Endothelial cell of umbilical vein (primary cell): ENCODE data around the gene RABEPK. TPM values are rescaled to one million over a fixed set of nuclear protein-coding genes. Genes with fewer than 3 reads are reported as not detected.
"Not testable (repeated sequence)": the region's sequence is repeated elsewhere in the genome, so short reads cannot be mapped to it uniquely, and the experiment has no call there.

Experiments used
- BruUV-seq: library from RNA; stranded (reverse); fragments of 400-500 nt; replicated peaks from 2 replicates; lab custom pipeline; 2021; lab: Mats Ljungman, UMichigan
- CTCF ChIA-PET: fragments of 300-600, 350-600 bp; sonication (Branson Sonifier 250); formaldehyde crosslinking; loops from one replicate; lab custom pipeline; 2021; ENCODE audit warnings: antibody characterized with exemption, inconsistent platforms; lab: Charles Lee
- POLR2A ChIA-PET: fragments of 300-600, 350-600 bp; sonication (Branson Sonifier 250); formaldehyde crosslinking; loops from one replicate; lab custom pipeline; 2021; ENCODE audit warnings: antibody characterized with exemption, inconsistent platforms; lab: Charles Lee
- DNase-seq: peaks from one replicate; pipeline ENCODE4 v3.0.0-alpha.2; 2011; ENCODE audit warnings: low read depth, low spot score
- FAIRE-seq: peaks from 2 replicates; lab custom pipeline; 2011; peaks lifted over from hg19 to GRCh38; lab: Jason Lieb, UNC
- H2AFZ ChIP-seq: 2 replicates; pipeline ENCODE4 v1.6.0; 2012; ENCODE audit warnings: low read depth, low read length, control low read depth, inconsistent platforms
- H3K27ac ChIP-seq: 2 replicates; pipeline ENCODE4 v1.5.1; 2011; ENCODE audit warnings: low read depth, mild to moderate bottlenecking, control low read depth, low read length, moderate library complexity; ENCODE audit not compliant: insufficient read depth
- H3K27me3 ChIP-seq, 2 experiments: 2 replicates each; pipeline versions ENCODE4 v1.6.0 to v1.6.1; 2011; ENCODE audit warnings: low read length in 2 of 2, mixed read lengths in 1 of 2; ENCODE audit not compliant: control insufficient read depth in 2 of 2, insufficient read depth in 2 of 2
- H3K36me3 ChIP-seq, 2 experiments: 2 replicates in 1 of 2; 3 replicates in 1 of 2; pipeline ENCODE4 v1.5.1; 2011; ENCODE audit warnings: low read length in 2 of 2, mild to moderate bottlenecking in 1 of 2, moderate library complexity in 1 of 2; ENCODE audit not compliant: control insufficient read depth in 2 of 2, insufficient read depth in 2 of 2; ENCODE audit errors: extremely low read depth in 1 of 2
- H3K4me1 ChIP-seq: 3 replicates; pipeline ENCODE4 v1.5.1; 2011; ENCODE audit warnings: mild to moderate bottlenecking, low read length; ENCODE audit not compliant: control insufficient read depth, insufficient read depth; ENCODE audit errors: extremely low read depth
- H3K4me2 ChIP-seq: 2 replicates; pipeline ENCODE4 v1.6.1; 2011; ENCODE audit warnings: low read length, control low read depth, mixed read lengths; ENCODE audit not compliant: insufficient read depth
- H3K4me3 ChIP-seq, 3 experiments: fragments of 200-600 bp in 1 of 3; sonication (generic), shearing (Covaris generic) in 1 of 3; replicated peaks in 1 of 3; 2 replicates each; pipeline ENCODE4 v1.5.1; 2011 to 2016; ENCODE audit warnings: control low read depth in 3 of 3, low read length in 3 of 3, mild to moderate bottlenecking in 2 of 3, inconsistent platforms in 1 of 3, low read depth in 1 of 3, moderate library complexity in 1 of 3; ENCODE audit not compliant: insufficient read depth in 1 of 3
- H3K79me2 ChIP-seq: 2 replicates; pipeline ENCODE4 v1.6.0; 2012; ENCODE audit warnings: low read length, inconsistent platforms; ENCODE audit not compliant: control insufficient read depth, insufficient read depth
- H3K9ac ChIP-seq: replicated peaks from 2 replicates; pipeline ENCODE3; 2011; ENCODE audit warnings: low read length, control low read depth; ENCODE audit not compliant: insufficient read depth; ENCODE audit errors: extremely low read depth
- H3K9me1 ChIP-seq: replicated peaks from 3 replicates; pipeline ENCODE4 v1.6.0; 2011; ENCODE audit warnings: mild to moderate bottlenecking, low read length; ENCODE audit not compliant: control insufficient read depth, insufficient read depth; ENCODE audit errors: extremely low read depth
- H3K9me3 ChIP-seq: replicated peaks from 2 replicates; pipeline ENCODE4 v1.5.1; 2012; ENCODE audit warnings: low read length, inconsistent platforms; ENCODE audit not compliant: control insufficient read depth, insufficient read depth
- H4K20me1 ChIP-seq: replicated peaks from 2 replicates; pipeline ENCODE3; 2011; ENCODE audit warnings: mild to moderate bottlenecking, low read length; ENCODE audit not compliant: control insufficient read depth, insufficient read depth; ENCODE audit errors: extremely low read depth
- CTCF ChIP-seq, 2 donors: IDR thresholded peaks; 1 replicate in 1 of 2; 2 replicates in 1 of 2; pipeline ENCODE4 v1.5.1; 2011; ENCODE audit warnings: low read length in 2 of 2, mild to moderate bottlenecking in 2 of 2, moderate library complexity in 2 of 2, control low read depth in 1 of 2, inconsistent platforms in 1 of 2, low read depth in 1 of 2; ENCODE audit not compliant: insufficient read depth in 1 of 2; ENCODE audit errors: extremely low read depth in 1 of 2
- EZH2 ChIP-seq: IDR thresholded peaks from 2 replicates; pipeline ENCODE4 v1.6.1; 2012; ENCODE audit warnings: borderline replicate concordance, low read depth, mild to moderate bottlenecking, moderate library complexity, low read length, inconsistent platforms; ENCODE audit not compliant: severe bottlenecking
- FOS ChIP-seq: IDR thresholded peaks from 2 replicates; pipeline ENCODE4 v1.6.1; 2011; ENCODE audit warnings: mild to moderate bottlenecking, low read length, moderate library complexity, borderline replicate concordance; ENCODE audit not compliant: insufficient read depth
- GATA2 ChIP-seq: IDR thresholded peaks from 2 replicates; pipeline ENCODE4 v1.7.0; 2011; ENCODE audit warnings: low read depth, mild to moderate bottlenecking, moderate library complexity, mixed read lengths, low read length; ENCODE audit not compliant: insufficient read length, insufficient read depth
- JUN ChIP-seq: IDR thresholded peaks from 2 replicates; pipeline ENCODE4 v1.6.1; 2011; ENCODE audit warnings: borderline replicate concordance, low read depth; ENCODE audit not compliant: insufficient read length, insufficient read depth
- MAX ChIP-seq: IDR thresholded peaks from 2 replicates; pipeline ENCODE4 v1.6.1; 2011; ENCODE audit not compliant: insufficient read depth, insufficient read length
- MYC ChIP-seq: IDR thresholded peaks from one replicate; pipeline ENCODE4 v1.6.1; 2011; ENCODE audit warnings: mild to moderate bottlenecking, low read depth, low read length
- POLR2A ChIP-seq: IDR thresholded peaks from 2 replicates; pipeline ENCODE4 v1.6.1; 2012; ENCODE audit warnings: low read depth, mild to moderate bottlenecking, control low read depth, low read length
- POLR2AphosphoS5 ChIP-seq: IDR thresholded peaks from 2 replicates; pipeline ENCODE4 v1.6.1; 2012; ENCODE audit warnings: low read depth, mild to moderate bottlenecking, control low read depth, low read length, moderate library complexity; ENCODE audit not compliant: insufficient read depth
- dilution Hi-C: fragments of 300-500 bp; cut with MboI; formaldehyde crosslinking; loops from one replicate; pipeline ENCODE4 v1.15.0; 2019; ENCODE audit warnings: low sequenced_read_pairs; ENCODE audit not compliant: extremely low pct_ligation_motif_present
- intact Hi-C: fragments of 100-400 bp; cut with micrococcal nuclease; formaldehyde crosslinking; loops from one replicate; pipeline ENCODE4 v1.10.0; 2022
- polyA plus RNA-seq, 4 experiments: library from polyadenylated mRNA; depleted of rRNA in 3 of 4; stranded (reverse) in 3 of 4; unstranded in 1 of 4; fragments of >200 nt; gene quantifications; 2 replicates each; pipeline versions ENCODE4 v1.2.1 to v1.2.3, GENCODE V29; 2011 to 2012; ENCODE audit warnings: missing spikeins in 1 of 4
- total RNA-seq: library from RNA; stranded (reverse); gene quantifications from 2 replicates; pipeline ENCODE4 v1.2.3, GENCODE V29; 2021

RABEPK gene
- total and polyA plus RNA-seq, 2 donors (not counting 3 experiments of a cell fraction or from before 2014, with no cell fraction given), result 18.2 to 23.0 TPM

DNA sequence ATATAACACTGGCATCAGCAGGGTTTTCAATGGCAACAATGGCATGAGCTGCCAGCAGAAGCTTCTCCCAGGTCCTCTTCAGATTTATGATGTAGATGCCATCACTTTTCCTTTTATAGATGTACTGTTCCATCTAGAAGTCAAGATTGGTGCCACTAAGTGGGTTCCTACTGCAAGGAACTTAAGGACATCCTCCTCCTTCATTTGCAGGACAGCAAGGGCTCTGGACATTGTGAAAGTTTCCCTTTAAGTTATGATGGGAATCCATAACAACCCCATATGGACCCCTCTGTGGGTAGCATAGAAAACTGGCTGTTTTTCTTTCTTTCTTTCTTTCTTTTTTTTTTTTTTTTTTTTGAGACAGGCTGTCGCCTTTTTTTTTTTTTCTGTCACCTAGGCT is 4.8 kb upstream of the RABEPK start:
- POLR2A ChIA-PET, result interaction anchor here (0.6 kb wide), 1 partner anchor 31 kb away, joined by 8 read pairs; no protein-coding TSS in a partner anchor

DNA sequence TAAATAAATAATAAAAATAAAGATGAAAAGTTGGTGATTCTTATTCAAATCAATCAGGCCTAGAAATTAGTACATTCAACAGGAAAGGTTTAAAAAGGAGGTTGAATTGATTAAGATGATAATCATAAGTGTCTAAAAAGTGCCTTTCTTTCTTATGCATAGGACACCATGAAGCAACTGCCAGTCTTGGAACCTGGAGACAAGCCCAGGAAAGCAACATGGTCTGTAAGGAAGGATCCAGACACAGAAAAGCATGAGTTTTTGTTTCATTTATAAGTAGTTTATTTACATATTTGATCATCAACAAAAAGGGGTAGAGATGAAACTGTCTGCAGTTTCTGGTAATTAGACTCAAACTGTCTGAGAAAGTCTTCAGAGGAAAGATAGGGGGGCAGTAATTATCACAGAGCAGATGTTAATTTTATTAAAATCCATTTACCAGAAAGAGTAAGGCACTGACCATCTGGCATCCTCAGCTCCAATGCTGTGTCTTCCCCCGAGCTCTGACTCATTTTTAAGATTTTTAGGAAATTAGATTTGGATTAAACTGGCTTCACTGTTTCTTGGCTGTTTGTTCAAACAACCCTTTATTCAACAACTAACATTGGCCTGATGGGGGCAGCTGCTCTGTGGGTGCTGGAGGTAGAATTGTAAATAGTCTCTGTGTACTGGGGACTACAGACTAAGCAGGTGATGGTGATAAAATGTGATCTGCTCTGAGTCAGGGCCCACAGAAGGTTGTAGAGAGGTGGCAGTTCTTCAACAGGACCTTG is 2.7 kb downstream of the RABEPK start:
- ChIA-PET CTCF (interaction anchor here (0.6 kb wide), 1 partner anchor 241 kb away, joined by 3 read pairs; no protein-coding TSS in a partner anchor), POLR2A (no interaction called here)
- Histone ChIP-seq H3K4me2 (no peak overlapping the region), H3K9me1 (no peaks in the 10 kb centered on the region), H2AFZ (no peak overlapping the region), H3K9me3 (no peaks in the 10 kb centered on the region), H3K27me3 (no peaks in the 10 kb centered on the region), H3K36me3 (peaks cover 3 to 4% of the 10 kb centered on the region in 2 experiments), H3K79me2 (peaks cover 5% of the 10 kb centered on the region), H4K20me1 (no peaks in the 10 kb centered on the region), H3K27ac (no peak overlapping the region), H3K4me3 (no peak overlapping the region), H3K9ac (no peak overlapping the region), H3K4me1 (peaks cover 6% of the 10 kb centered on the region)
- no TSS peak for BruUV-seq
- intact Hi-C loops, result loop anchor here (5.0 kb wide), 1 partner anchor 261 kb away; the partner anchor contains the start of gene GOLGA1
- TF ChIP-seq POLR2A (no peak), MYC (no peak), CTCF (IDR thresholded peaks at IDR 0.05; ENCODE audit: extremely low read depth in 1 of 2, insufficient read depth in 1 of 2, low read depth in 1 of 2, low read length in 2 of 2) (no peak), MAX (no peak), JUN (no peak), EZH2 (no peak), GATA2 (no peak), POLR2AphosphoS5 (no peak), FOS (no peak)
- FAIRE-seq (no peak), DNase-seq (no peak)
- dilution Hi-C loops, result no loop called here

More for the DNA sequence above, 4.8 kb upstream of the RABEPK start:
- H3K9me1 ChIP-seq, H2AFZ ChIP-seq, dilution Hi-C loops, intact Hi-C loops, H3K9me3 ChIP-seq, H3K27ac ChIP-seq, H3K79me2 ChIP-seq, H3K4me1 ChIP-seq, H3K9ac ChIP-seq, H4K20me1 ChIP-seq, BruUV-seq, H3K36me3 ChIP-seq, DNase-seq, H3K27me3 ChIP-seq, H3K4me2 ChIP-seq, H3K4me3 ChIP-seq, FAIRE-seq: not testable (repeated sequence)
- CTCF ChIA-PET, result interaction anchor here (0.7 to 1.1 kb wide), 2 partner anchors 52 to 70 kb away, joined by 4 to 5 read pairs; partner anchors contain the start of gene SCAI
